Stimulated activated CD4-positive, alpha-beta T cell treated with anti-CD3 and anti-CD28 coated beads, Interleukin-15, amount 100 ng/mL, for 48 hours (primary cell): ENCODE data around the gene PMEPA1.

Experiments
- DNase-seq, 2 donors: peaks; one replicate each; pipeline ENCODE4 v3.0.0-alpha.2; 2020; ENCODE audit warnings: low read depth in 2 of 2

PMEPA1 gene

DNA sequence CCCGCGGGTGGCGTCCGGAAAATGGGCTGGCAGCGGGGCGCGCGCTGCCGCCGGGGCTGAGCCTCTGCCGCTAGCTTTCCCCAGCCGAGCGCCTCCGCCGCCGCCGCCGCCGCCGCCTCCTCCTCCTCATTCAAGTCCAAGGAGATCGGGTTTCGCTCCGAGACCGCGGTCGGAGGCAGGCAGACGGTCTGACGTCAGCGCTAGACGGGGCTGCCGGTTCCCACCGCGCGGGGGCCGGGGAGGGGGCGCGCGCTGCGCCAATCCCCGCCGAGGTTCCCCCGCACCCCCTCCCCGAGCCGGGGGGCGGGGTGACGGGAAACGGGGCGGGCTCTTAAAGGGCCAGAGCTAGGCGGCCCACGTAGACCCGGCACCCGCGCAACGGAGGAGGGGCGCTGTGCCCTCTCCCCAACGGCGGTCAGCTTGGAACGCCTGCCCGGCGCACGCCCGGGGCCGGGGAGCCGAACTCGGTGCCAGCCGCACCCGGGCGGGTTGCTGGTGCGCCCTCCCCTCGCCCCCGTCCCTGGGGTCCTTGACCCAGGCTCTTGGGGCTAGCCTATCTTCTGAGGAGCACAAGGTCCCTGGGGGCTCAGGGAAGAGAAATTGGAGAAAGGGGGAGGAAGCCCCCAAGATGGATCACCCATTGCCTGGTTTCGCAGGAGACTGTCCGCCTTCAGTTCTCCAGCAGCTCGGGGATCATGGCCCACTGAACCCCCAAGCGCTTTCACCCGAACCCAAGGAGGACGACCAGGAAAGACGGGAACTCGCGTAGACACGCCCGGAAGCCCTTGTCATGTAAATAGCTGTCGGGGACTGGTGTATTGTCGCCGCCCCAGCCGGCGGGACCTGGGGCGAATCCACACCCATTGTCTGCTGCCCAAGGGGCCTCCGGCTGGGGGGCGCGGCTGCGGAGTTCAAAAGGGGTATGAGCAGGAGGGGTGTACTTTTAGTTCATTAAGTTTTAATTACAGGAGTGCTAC, at the start of gene PMEPA1:
Gene PMEPA1, minus strand, starts transcription at position 193 of the 977 bp plus-strand sequence. CDS start 433 bp downstream, outside the sequence.
- peak; percentile 75 to 86 for DNase-seq

DNA sequence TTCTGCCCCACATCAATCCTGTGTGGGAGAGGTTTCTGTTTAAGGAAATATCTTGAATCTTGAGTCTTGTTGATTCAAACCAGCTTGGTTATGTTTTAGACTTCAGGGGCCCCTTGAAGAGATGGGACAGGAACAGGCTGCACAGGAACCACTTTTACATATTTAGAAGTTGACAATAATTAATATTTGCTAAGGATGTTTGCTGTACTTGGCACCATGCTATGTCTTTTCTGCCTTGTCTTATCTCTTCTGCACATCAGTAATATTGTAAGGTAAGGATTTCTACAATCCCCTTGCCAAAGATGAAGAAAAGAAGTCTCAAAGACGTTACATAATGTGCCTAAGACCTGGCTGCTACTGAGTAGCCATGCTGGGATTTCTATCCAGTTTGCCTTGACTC, 48.0 kb upstream of the PMEPA1 start:
- no peak for DNase-seq

- no peak for DNase-seq
Measured at GRCh38 chr20:57756921-57757320, 47.1 kb upstream of the PMEPA1 start.

DNA sequence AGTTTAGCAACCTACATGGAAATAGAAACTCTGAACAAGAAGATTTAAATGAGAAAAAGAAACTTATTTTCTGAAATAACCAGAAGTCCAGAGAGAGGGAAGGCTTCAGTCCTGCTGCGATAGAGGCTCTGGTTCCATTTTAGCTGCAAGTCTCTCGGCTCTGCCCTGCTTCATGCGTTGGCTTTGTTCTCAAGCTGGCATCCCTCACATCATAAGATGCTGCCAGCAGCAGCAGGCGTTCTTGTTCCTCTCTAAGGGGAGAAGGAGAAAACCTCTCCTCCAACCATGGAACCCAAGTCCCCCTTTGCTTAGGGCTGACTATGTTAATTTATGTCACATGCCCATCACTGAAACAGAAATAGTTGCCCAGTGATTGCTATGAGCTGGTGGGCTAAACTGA, 46.4 kb upstream of the PMEPA1 start:
- DNase-seq = no peak

- no peak for DNase-seq
Measured at GRCh38 chr20:57755609-57756008, 45.8 kb upstream of the PMEPA1 start.

GRCh38 chr20:57754190-57754589, 44.4 kb upstream of the PMEPA1 start:
- DNase-seq = no peak

DNA sequence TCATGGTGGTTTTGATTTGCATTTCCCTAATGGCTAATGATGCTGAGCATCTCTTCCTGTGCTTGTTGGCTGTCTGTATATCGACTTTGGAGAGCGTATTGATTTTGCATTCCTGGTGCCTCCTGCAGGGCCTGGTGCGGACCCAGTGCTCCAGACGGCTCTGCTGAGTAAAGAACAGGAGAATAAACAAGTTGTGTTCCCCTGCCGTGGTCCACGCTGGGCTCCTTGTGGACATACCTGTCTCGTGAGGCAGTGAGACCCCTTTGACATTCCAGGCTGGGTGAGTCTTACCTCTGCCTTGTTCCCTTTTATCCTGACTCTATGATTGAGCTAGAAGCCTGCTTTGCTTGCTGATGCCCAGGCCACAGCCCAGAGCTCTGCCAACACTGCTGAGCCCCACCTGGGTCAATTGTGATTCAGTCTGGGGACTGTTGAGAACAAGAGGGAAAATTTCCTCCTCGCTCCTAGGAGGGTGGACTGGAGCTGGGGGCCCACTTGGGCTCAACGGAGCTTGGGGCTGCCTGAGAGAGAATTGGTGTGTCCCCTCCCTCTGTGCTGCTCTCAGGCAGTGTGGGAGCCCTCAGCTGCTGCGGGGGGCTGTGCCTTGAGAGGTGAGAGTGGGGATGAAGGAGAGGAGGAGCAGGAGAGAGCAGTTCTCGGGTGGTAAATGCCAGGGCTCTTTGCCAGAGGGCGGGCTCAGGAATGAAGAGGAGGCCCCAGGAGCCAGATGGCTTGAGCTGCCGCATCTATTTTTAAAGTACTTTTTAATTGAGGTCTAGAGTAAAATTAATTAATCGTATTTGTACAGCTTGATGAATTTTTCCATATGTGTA, 43.7 kb upstream of the PMEPA1 start:
- DNase-seq = no peak

DNA sequence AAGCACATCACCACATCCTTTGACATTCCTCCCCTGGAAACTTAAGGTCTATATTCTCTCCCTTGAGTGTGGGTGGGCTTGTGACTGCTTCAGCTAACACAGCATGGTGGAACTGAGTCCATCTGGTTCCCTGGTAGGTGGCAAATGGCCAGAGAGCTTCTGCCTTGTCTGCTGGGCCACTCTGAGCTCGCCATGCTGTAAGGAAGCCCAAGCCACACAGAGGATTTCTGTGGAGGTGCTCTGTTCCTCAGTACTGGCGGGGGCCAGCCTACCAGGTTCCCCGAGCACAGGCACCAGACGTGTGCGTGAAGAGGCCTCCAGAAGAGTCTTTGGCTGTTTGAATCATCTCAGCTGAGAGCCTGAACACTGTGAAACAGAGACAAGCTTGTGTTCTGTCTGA, 41.6 kb upstream of the PMEPA1 start:
- DNase-seq = no peak

GRCh38 chr20:57749869-57750268, 40.1 kb upstream of the PMEPA1 start:
- no peak for DNase-seq

- DNase-seq = no peak
Measured at GRCh38 chr20:57749131-57749690, 39.4 kb upstream of the PMEPA1 start.

- peak; percentile 13 to 20 for DNase-seq
Measured at GRCh38 chr20:57748601-57749130, 38.9 kb upstream of the PMEPA1 start.

- no peak for DNase-seq
Measured at GRCh38 chr20:57747861-57748481, 38.2 kb upstream of the PMEPA1 start.

GRCh38 chr20:57746832-57747404, 37.1 kb upstream of the PMEPA1 start:
- DNase-seq = no peak

DNA sequence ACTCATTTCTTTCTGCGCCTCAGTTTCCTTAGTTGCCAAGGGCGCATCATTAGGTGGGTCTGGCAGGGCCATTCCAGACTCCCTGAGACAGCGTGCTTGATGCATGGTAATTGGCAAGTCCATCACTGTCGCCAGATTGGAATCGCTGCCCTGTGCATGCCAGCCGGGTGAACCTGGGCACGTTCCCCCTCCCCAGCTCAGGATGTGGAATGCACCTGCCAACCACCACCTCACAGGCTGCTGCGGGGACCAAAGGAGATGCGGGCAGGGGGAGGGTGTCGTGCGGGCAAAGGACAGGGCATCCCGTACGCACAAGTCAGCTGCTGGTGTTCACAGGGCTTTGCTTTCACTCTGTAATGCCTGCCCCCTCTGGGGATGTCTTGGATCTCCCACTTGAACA, 36.4 kb upstream of the PMEPA1 start:
- DNase-seq = no peak

- DNase-seq = no peak
Measured at GRCh38 chr20:57744206-57744605, 34.4 kb upstream of the PMEPA1 start.

DNA sequence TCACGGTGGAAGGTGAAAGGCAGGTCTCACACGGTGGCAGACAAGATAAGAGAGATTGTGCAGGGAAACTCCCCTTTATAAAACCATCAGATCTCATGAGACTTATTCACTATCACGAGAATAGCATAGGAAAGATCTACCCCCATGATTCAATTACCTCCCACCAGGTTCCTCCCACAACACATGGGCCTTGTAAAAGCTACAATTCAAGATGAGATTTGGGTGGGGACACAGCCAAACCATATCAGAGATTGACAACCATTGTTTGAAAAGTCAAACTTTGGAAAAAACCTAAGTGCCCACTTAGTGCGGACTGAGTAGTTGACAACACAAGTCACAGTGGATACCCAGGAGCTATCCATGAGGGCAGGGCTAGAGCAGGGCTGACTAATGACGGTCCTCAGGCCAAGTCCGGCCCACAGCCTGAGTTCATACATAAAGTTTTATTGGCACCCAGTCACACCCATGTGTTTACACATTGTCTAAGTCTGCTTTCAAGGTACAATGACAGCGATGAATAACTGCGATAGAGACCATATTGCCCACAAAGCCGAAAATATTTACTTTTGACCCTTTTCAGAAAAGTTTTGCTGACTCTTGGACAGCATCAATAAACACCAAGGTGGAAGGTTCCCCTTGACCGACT, 33.8 kb upstream of the PMEPA1 start:
- DNase-seq = no peak

DNA sequence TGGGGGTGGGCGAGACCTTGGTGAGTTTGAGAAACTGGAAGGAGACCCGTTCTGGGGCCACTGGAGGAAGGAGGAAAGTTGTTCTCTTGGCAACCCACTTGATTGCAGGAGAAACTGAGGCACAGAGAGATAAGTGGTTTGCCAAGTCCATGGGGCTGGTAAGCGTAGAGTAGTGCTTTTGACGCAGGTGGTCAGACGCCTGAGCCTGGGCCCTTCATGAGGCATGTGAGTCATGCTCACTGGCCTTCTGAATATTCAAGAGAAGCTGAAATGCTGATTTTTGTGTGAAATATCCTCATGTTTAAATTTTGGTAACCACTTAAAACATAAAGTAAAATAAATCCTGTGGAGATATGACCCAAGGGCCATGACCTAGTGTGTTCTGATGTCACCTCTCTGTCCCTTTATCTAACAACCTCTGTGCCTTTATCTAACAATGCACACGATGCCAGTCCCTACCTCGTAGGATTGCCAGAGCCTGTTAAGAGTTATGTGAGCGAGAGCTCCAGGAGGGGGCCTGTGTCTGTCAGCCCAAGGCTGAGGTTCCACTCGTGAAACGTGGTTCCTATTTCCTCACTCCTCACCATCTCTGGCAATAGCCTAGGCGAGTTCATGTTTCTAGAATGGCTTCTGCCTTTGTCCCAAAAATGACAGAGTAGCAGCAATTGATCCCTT, 32.8 kb upstream of the PMEPA1 start:
- DNase-seq = no peak

GRCh38 chr20:57738484-57738883, 28.7 kb upstream of the PMEPA1 start:
- DNase-seq = no peak

DNA sequence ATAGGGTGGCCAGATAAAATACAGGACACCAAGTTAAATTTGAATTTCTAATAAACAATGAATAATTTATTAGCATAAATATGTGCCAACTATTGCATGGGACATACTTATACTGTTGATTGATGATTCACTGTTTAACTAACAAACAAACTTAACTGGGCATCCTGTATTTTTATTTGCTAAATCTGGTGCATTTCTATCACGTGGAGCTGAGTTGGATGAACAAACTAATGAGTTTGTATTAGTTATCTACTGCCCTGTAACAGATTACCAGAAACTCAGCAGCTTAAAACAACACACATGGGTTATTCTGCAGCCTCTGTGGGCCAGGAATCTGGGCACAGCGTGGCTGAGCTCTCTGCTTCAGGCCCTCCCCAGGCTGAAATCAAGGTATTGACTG, 28.2 kb upstream of the PMEPA1 start:
- no peak for DNase-seq

DNA sequence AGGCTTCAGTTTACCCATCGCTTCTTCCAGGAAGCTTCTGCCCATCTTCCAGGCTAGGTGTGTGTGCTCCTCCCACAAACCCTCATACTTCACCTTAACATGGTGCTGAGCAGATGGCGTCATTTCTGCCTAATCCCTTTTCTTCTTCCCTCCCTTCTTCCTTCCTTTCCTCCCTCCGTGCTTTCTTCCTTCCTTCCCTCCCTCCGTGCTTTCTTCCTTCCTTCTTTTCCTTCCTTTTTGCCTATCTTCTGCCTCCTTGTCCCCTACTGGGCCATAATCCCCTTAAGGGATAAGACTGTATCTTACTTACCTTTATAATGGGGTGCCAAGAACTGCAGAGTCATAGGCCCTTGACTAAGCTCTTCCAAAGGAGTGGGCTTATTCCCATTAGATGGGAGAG, 27.5 kb upstream of the PMEPA1 start:
- no peak for DNase-seq
